ENCODE data around the gene PIK3R3. TPM values are rescaled to one million over a fixed set of nuclear protein-coding genes. Genes with fewer than 3 reads are reported as not detected.
A peak's percentile ranks its signal among the peaks of the same experiment; 100 is the strongest.

The PIK3R3 gene
- total and polyA plus RNA-seq, 9 of the 15 experiments (the other 6 are each of a cell fraction or from before 2014, with no cell fraction given), result 1.4 to 7.7 (median 4.6) TPM

GRCh38 chr1:46026531-46026930 lies 105.9 kb downstream of the PIK3R3 start (continued):
- TF ChIP-seq NFIC (IDR thresholded peaks at IDR 0.05) (peak; percentile 39), TAL1 (IDR thresholded peaks at IDR 0.05) (peak; percentile 52; the same call in 1 of the 2 replicates), SMARCA4 (IDR thresholded peaks at IDR 0.05) (peak; percentile 33; the same call in 1 of the 2 replicates), HNRNPL (IDR thresholded peaks at IDR 0.05; ENCODE audit: low read depth, low read length) (no peak), ELF4 (CRISPR knock-in tag; IDR thresholded peaks at IDR 0.05) (peak; percentile 77; the same call in 1 of the 2 replicates), TCF3 (CRISPR knock-in tag; IDR thresholded peaks at IDR 0.05) (peak; percentile 66), CBFA2T2 (conservative IDR thresholded peaks at IDR 0.05) (peak; percentile 21; the same call in 1 of the 2 replicates), OTX1 (CRISPR knock-in tag; IDR thresholded peaks at IDR 0.05) (0 out of 2 replicates have a peak, but pooled peaks have one; percentile 45)
- TF ChIP-seq, protein P1, sequence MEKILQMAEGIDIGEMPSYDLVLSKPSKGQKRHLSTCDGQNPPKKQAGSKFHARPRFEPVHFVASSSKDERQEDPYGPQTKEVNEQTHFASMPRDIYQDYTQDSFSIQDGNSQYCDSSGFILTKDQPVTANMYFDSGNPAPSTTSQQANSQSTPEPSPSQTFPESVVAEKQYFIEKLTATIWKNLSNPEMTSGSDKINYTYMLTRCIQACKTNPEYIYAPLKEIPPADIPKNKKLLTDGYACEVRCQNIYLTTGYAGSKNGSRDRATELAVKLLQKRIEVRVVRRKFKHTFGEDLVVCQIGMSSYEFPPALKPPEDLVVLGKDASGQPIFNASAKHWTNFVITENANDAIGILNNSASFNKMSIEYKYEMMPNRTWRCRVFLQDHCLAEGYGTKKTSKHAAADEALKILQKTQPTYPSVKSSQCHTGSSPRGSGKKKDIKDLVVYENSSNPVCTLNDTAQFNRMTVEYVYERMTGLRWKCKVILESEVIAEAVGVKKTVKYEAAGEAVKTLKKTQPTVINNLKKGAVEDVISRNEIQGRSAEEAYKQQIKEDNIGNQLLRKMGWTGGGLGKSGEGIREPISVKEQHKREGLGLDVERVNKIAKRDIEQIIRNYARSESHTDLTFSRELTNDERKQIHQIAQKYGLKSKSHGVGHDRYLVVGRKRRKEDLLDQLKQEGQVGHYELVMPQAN (IDR thresholded peaks at IDR 0.05; ENCODE audit: borderline replicate concordance), result 0 out of 2 replicates have a peak, but pooled peaks have one; percentile 27

All from K562 (cell line).